Liver (tissue), 9 donors: ENCODE measurements around the gene ARFRP1. TPM values are rescaled to one million over a fixed set of nuclear protein-coding genes. Genes with fewer than 3 reads are reported as not detected.

Experiments used
- DNase-seq: peaks from one replicate; pipeline ENCODE4 v3.0.0-alpha.2; 2017; ENCODE audit warnings: low spot score
- H3K27ac ChIP-seq, 2 donors: one replicate each; pipeline ENCODE4 v1.7.0; 2013; ENCODE audit warnings: inconsistent platforms in 2 of 2, low read length in 2 of 2, control low read depth in 1 of 2, low read depth in 1 of 2, mild to moderate bottlenecking in 1 of 2
- H3K27me3 ChIP-seq, 4 donors: one replicate each; pipeline versions ENCODE4 v1.6.1 to v1.7.0; 2013; ENCODE audit warnings: low read length in 3 of 4, inconsistent platforms in 1 of 4, mild to moderate bottlenecking in 1 of 4, moderate library complexity in 1 of 4; ENCODE audit not compliant: control insufficient read depth in 4 of 4, insufficient read depth in 4 of 4
- H3K36me3 ChIP-seq, 4 donors: one replicate each; pipeline versions ENCODE4 v1.6.1 to v1.7.0; 2013; ENCODE audit warnings: low read length in 3 of 4, mild to moderate bottlenecking in 3 of 4, low read depth in 1 of 4, moderate library complexity in 1 of 4; ENCODE audit not compliant: control insufficient read depth in 4 of 4, insufficient read depth in 3 of 4
- H3K4me1 ChIP-seq, 4 donors: one replicate each; pipeline versions ENCODE4 v1.6.1 to v1.7.0; 2013; ENCODE audit warnings: low read length in 3 of 4, mild to moderate bottlenecking in 3 of 4, moderate library complexity in 1 of 4; ENCODE audit not compliant: control insufficient read depth in 4 of 4, insufficient read depth in 4 of 4
- H3K4me3 ChIP-seq, 3 donors: one replicate each; pipeline versions ENCODE4 v1.6.1 to v1.7.0; 2013; ENCODE audit warnings: low read length in 3 of 3, control low read depth in 1 of 3, low read depth in 1 of 3, mild to moderate bottlenecking in 1 of 3
- H3K9ac ChIP-seq, 2 donors: one replicate each; pipeline ENCODE4 v1.7.0; 2013; ENCODE audit warnings: low read length in 2 of 2, mild to moderate bottlenecking in 2 of 2, moderate library complexity in 2 of 2, control low read depth in 1 of 2, low read depth in 1 of 2
- H3K9me3 ChIP-seq, 4 donors: one replicate each; pipeline versions ENCODE4 v1.6.1 to v1.7.0; 2013; ENCODE audit warnings: low read length in 3 of 4; ENCODE audit not compliant: control insufficient read depth in 4 of 4
- ATF3 ChIP-seq: IDR thresholded peaks from 2 replicates; pipeline ENCODE4 v1.6.1; 2016; ENCODE audit warnings: antibody characterized with exemption
- FOXA2 ChIP-seq: IDR thresholded peaks from 2 replicates; pipeline ENCODE4 v1.6.1; 2016; ENCODE audit warnings: antibody characterized with exemption
- HNF4A ChIP-seq, 2 donors: conservative IDR thresholded peaks; 2 replicates each; pipeline ENCODE4 v1.6.1; 2016; ENCODE audit warnings: antibody characterized with exemption in 2 of 2, mild to moderate bottlenecking in 2 of 2
- HNF4G ChIP-seq: IDR thresholded peaks from 2 replicates; pipeline ENCODE4 v1.6.1; 2016; ENCODE audit warnings: antibody characterized with exemption
- MAX ChIP-seq: IDR thresholded peaks from 2 replicates; pipeline ENCODE4 v1.6.1; 2016; ENCODE audit warnings: antibody characterized with exemption
- NR2F2 ChIP-seq: IDR thresholded peaks from 2 replicates; pipeline ENCODE4 v1.6.1; 2016; ENCODE audit warnings: antibody characterized with exemption
- RAD21 ChIP-seq, 2 donors: IDR thresholded peaks; 2 replicates each; pipeline ENCODE4 v1.6.1; 2016; ENCODE audit warnings: antibody characterized with exemption in 2 of 2, mild to moderate bottlenecking in 2 of 2
- REST ChIP-seq: IDR thresholded peaks from 2 replicates; pipeline ENCODE4 v1.6.1; 2016; ENCODE audit warnings: antibody characterized with exemption, mild to moderate bottlenecking
- RXRA ChIP-seq, 2 donors: IDR thresholded peaks; 2 replicates each; pipeline ENCODE4 v1.6.1; 2017 to 2018; ENCODE audit warnings: antibody characterized with exemption in 2 of 2, mild to moderate bottlenecking in 1 of 2
- SP1 ChIP-seq: IDR thresholded peaks from 2 replicates; pipeline ENCODE4 v1.6.1; 2018; ENCODE audit warnings: antibody characterized with exemption, mild to moderate bottlenecking
- YY1 ChIP-seq: IDR thresholded peaks from 2 replicates; pipeline ENCODE4 v1.6.1; 2016; ENCODE audit warnings: antibody characterized with exemption, mild to moderate bottlenecking
- ZBTB33 ChIP-seq: IDR thresholded peaks from 2 replicates; pipeline ENCODE4 v1.6.1; 2016; ENCODE audit warnings: antibody characterized with exemption
- WGBS: extraction: QIAGEN DNeasy Blood & Tissue Kit; methylation state at CpG from one replicate; pipeline ENCODE4 v1.1.7; 2013; 5-methylcytosine and 5-hydroxymethylcytosine counted together
- polyA plus RNA-seq, 2 donors: library from polyadenylated mRNA; stranded (reverse) in 1 of 2; unstranded in 1 of 2; fragments of 200-250 nt in 1 of 2; fragments of >200 nt in 1 of 2; fragmentation: Nextera tagmentation in 1 of 2; extraction: Ambion mirVana in 1 of 2; gene quantifications; one replicate each; pipeline versions ENCODE4 v1.2.1 to v1.2.3, GENCODE V29; 2013 to 2015
- total RNA-seq, 2 donors: library from RNA; depleted of rRNA; stranded (reverse); fragments of >200 nt; gene quantifications; one replicate each; pipeline ENCODE4 v1.2.3, GENCODE V29; 2014
- TF ChIP-seq, protein P1 (sequence below): fragments of 150-350 bp; IDR thresholded peaks from 2 replicates; pipeline ENCODE4 v1.5.1; 2017; ENCODE audit warnings: improper control_type of control experiment, low read depth, low read length; ENCODE audit not compliant: missing input control
- donor health status: healthy.
- donor health status: healthy.
- donor health status: healthy.
- donor health status: healthy.
- donor health status: healthy.

ARFRP1 gene
- total and polyA plus RNA-seq, 4 donors, result 14.2 to 26.9 (median 20.5) TPM

DNA sequence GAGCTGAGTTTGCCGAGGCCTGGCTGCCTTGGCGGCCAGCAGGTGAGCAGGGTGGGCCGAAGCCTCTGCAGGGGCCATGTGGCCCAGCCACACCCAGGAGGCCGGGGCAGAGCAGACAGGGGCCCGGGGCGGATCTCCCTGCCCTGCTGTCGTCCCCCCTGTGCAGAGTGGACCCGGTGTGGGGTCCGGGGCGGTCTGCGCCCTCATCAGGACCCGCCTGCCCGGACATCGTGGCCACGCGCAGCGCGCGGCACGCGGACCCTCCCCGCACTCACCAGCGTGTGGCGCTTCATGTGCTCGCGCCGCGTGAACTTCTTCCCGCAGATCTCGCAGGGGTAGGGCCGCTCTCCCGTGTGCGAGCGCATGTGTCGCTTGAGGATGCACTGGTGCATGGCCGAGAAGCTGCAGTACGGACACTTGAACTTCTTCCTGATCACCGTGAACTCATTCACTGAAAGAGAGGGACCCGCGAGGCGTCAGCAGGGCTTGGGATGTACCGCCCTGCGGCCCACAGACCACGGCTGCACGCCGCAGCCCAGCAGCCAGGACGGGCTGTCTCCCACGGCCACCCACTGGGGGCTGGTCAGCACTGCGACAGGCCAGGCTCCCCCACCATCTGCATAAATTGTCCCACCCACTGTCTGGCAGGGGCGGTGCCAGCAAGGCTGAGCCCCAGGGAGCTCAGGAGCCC lies 44.8 kb upstream of the ARFRP1 start:
- no peak for DNase-seq
- no peak overlapping the region for H3K4me3 ChIP-seq
- H3K9ac ChIP-seq, result no peak overlapping the region
- H3K9me3 ChIP-seq, result no peaks in the 10 kb centered on the region
- no peak overlapping the region for H3K27ac ChIP-seq
- H3K27me3 ChIP-seq, result no peaks in the 10 kb centered on the region
- H3K36me3 ChIP-seq, result no peaks in the 10 kb centered on the region
- H3K4me1 ChIP-seq, result no peaks in the 10 kb centered on the region
- no peak for TF ChIP-seq NR2F2
- TF ChIP-seq HNF4G, result no peak
- TF ChIP-seq, protein P1, sequence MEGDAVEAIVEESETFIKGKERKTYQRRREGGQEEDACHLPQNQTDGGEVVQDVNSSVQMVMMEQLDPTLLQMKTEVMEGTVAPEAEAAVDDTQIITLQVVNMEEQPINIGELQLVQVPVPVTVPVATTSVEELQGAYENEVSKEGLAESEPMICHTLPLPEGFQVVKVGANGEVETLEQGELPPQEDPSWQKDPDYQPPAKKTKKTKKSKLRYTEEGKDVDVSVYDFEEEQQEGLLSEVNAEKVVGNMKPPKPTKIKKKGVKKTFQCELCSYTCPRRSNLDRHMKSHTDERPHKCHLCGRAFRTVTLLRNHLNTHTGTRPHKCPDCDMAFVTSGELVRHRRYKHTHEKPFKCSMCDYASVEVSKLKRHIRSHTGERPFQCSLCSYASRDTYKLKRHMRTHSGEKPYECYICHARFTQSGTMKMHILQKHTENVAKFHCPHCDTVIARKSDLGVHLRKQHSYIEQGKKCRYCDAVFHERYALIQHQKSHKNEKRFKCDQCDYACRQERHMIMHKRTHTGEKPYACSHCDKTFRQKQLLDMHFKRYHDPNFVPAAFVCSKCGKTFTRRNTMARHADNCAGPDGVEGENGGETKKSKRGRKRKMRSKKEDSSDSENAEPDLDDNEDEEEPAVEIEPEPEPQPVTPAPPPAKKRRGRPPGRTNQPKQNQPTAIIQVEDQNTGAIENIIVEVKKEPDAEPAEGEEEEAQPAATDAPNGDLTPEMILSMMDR, result no peak
- TF ChIP-seq MAX, result no peak
- TF ChIP-seq ATF3, result no peak
- no peak for TF ChIP-seq FOXA2
- 95% methylated on average over 50 of the region's 50 CpGs for WGBS

GRCh38 chr20:63751471-63752271 lies 43.9 kb upstream of the ARFRP1 start:
- Histone ChIP-seq H3K27ac (peak overlapping the region in 1 of 2 donors; percentile 20), H3K27me3 (no peaks in the 10 kb centered on the region), H3K36me3 (no peaks in the 10 kb centered on the region), H3K9me3 (no peaks in the 10 kb centered on the region), H3K9ac (no peak overlapping the region), H3K4me1 (no peaks in the 10 kb centered on the region), H3K4me3 (no peak overlapping the region)
- no peak for TF ChIP-seq SP1
- TF ChIP-seq HNF4G, result no peak
- no peak for TF ChIP-seq HNF4A (conservative IDR thresholded peaks at IDR 0.05)
- no peak for TF ChIP-seq ZBTB33
- TF ChIP-seq, protein P1, result no peak
- no peak for TF ChIP-seq YY1
- no peak for TF ChIP-seq RAD21 (IDR thresholded peaks at IDR 0.05)
- no peak for TF ChIP-seq REST
- no peak for TF ChIP-seq NR2F2
- TF ChIP-seq RXRA (IDR thresholded peaks at IDR 0.05), result no peak
- no peak for DNase-seq
- 67% methylated on average over 45 of the region's 45 CpGs for WGBS
